Adipocyte (in vitro differentiated cells): ENCODE measurements around the gene COBLL1.

Source experiments
- DNase-seq: peaks from one replicate; pipeline ENCODE4 v3.0.0-alpha.2; 2015; ENCODE audit warnings: low read depth
- H3K27me3 ChIP-seq: replicated peaks from 2 replicates; pipeline ENCODE4 v1.7.0; 2013; ENCODE audit warnings: mild to moderate bottlenecking, low read length, moderate library complexity; ENCODE audit not compliant: control insufficient read depth, insufficient read depth
- H3K36me3 ChIP-seq: 2 replicates; pipeline ENCODE4 v1.7.0; 2013; ENCODE audit warnings: low read length, mild to moderate bottlenecking, moderate library complexity; ENCODE audit not compliant: control insufficient read depth, insufficient read depth, severe bottlenecking
- H3K4me1 ChIP-seq: 2 replicates; pipeline ENCODE4 v1.7.0; 2013; ENCODE audit warnings: mild to moderate bottlenecking, low read length, moderate library complexity; ENCODE audit not compliant: control insufficient read depth, insufficient read depth
- H3K4me3 ChIP-seq: 2 replicates; pipeline ENCODE4 v1.7.0; 2013; ENCODE audit warnings: mild to moderate bottlenecking, low read length, moderate library complexity
- H3K9ac ChIP-seq: 2 replicates; pipeline ENCODE4 v1.7.0; 2013; ENCODE audit warnings: mild to moderate bottlenecking, low read length, moderate library complexity
- H3K9me3 ChIP-seq: 2 replicates; pipeline ENCODE4 v1.7.0; 2013; ENCODE audit warnings: mild to moderate bottlenecking, low read length, moderate library complexity; ENCODE audit not compliant: control insufficient read depth

Gene COBLL1

DNA sequence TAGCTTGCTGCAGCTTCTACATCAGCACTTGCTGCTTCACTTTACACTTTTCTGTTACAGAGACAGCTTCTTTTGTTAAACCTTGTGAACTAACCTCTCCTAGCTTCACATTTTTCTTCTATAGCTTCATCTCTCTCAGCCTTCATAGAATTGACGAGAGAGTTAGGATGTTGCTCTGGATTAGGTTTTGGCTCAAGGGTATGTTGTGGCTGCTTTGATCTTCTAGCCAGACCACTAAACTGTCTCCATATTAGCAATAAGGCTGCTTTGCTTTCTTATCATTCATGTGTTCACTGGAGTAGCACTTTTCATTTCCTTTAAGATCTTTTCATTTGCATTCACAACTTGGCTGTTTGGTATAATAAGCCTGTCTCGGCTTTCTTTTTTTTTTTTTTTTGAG, 174.1 kb downstream of the COBLL1 start:
- no peaks in the 10 kb centered on the region for H3K27me3 ChIP-seq
- no peak for DNase-seq
- H3K9ac ChIP-seq: no peak overlapping the region
- no peaks in the 10 kb centered on the region for H3K9me3 ChIP-seq
- no peak overlapping the region for H3K4me3 ChIP-seq
- H3K4me1 ChIP-seq: peaks cover 25% of the 10 kb centered on the region
- H3K36me3 ChIP-seq: no peaks in the 10 kb centered on the region

DNA sequence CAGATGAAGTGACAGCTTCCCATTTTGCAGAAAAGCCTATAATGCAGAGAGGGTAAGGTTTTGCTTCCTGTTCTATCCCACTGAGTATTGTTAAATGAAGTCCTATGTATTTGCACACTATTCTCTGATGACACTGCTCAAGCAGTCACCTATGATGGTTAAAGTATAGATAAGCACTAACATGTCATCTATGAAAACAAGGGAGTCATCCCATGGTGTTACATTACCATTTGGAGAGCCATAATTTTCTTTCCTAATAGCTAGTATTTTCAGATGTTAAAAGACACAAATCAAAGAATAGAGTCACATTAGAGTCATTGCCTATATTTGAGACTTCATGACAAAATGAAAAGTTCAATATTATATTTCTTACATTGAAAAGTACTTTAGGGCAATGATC, 177.6 kb downstream of the COBLL1 start:
- DNase-seq: no peak
- Histone ChIP-seq H3K4me1 (peaks cover 27% of the 10 kb centered on the region), H3K4me3 (no peak overlapping the region), H3K27me3 (no peaks in the 10 kb centered on the region), H3K9ac (no peak overlapping the region), H3K9me3 (no peaks in the 10 kb centered on the region), H3K36me3 (no peaks in the 10 kb centered on the region)

DNA sequence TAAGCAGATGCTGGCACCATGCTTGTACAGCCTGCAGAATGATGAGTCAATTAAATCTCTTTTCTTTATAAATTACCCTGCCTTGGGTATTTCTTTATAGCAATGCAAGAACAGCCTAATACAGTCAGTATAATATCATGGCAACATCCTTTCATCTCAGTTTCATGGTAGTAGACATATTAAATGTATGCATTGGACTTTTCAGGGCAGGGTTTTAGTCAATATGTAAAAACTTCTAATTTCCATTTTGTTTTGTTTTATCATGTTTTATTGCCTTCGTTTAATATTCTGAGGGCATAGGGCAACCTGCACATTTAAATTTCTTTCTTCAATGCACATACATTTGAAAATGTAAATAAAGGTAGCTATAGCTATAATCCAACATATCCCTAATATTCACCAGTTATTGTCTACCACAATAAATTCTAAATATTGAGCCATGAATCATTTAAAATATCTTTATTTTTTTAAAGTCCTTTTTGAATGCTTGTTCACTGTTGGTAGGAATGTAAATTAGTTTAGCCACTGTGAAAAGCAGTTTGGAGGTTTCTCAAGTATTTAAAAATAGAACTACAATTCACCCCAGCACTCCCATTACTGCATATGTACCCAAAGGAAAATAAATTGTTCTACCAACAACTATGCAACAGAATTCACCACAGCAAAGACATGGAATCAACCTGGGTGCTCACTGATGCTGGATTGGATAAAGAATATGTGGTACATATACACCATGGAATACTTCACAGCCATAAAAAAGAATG, 178.6 kb downstream of the COBLL1 start:
- Histone ChIP-seq H3K9ac (no peak overlapping the region), H3K4me3 (no peak overlapping the region), H3K36me3 (no peaks in the 10 kb centered on the region), H3K4me1 (peaks cover 27% of the 10 kb centered on the region), H3K27me3 (no peaks in the 10 kb centered on the region), H3K9me3 (no peaks in the 10 kb centered on the region)
- no peak for DNase-seq

DNA sequence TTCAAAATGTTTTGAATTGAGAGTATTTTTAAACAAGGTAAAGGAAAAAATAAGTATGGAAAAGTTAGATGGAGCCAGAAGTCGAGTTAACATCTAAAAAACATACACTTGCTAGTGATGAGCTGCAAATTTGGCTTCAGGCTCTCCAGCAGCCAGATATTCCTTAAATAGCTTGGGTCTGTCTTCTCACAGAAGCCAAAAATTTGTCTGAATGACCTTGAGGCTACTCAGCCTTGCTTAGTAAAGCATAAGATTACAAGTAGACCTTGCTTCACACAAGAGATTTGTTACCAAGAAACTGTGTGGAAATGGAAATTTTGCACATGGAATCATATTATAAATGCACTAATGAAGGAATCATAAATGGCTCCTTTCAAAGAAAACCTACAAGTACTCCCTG, 179.6 kb downstream of the COBLL1 start:
- no peak overlapping the region for H3K9ac ChIP-seq
- H3K4me1 ChIP-seq: peaks cover 31% of the 10 kb centered on the region
- peak; percentile 54 for DNase-seq
- H3K9me3 ChIP-seq: no peaks in the 10 kb centered on the region
- no peak overlapping the region for H3K4me3 ChIP-seq
- H3K36me3 ChIP-seq: no peaks in the 10 kb centered on the region
- no peaks in the 10 kb centered on the region for H3K27me3 ChIP-seq

DNA sequence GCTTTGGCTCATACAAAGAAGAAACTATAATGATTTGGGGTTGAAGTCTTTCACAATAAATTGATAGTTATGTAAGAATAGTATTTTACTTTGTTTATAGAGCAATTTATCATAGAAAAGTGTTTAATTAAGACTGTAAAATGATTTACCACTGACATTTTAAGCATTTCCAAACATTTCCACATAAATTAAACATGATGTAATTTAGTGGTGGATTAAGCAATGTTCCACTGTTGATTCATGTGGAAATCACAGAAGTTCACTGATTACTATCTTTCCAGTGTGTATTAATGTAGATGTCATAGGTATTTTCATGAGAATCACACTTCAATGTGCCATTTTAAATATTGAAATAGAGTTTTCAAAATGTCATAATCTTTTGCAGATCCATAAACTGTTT, 180.3 kb downstream of the COBLL1 start:
- DNase-seq: peak; percentile 79
- Histone ChIP-seq H3K9ac (no peak overlapping the region), H3K27me3 (no peaks in the 10 kb centered on the region), H3K4me1 (peaks cover 31% of the 10 kb centered on the region), H3K36me3 (no peaks in the 10 kb centered on the region), H3K9me3 (no peaks in the 10 kb centered on the region), H3K4me3 (no peak overlapping the region)

DNA sequence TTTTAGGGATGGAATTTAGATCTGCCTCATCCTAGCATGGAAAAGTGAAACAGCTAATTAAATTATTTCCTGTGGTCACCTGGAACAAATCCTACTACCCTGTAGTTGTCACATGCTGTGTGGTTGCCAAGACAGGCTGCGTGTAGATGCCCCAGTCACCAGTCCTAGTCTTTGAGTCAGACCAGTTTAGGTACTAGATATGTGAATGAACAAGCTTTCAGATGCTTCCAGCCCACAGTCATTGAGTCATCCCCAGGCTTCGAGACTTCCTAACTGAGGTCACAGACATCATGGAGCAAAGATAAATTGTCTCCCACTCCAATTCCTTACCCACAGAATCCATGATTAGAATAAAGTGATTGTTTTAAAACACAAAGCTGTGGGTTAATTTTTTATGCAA, 184.5 kb downstream of the COBLL1 start:
- Histone ChIP-seq H3K36me3 (no peaks in the 10 kb centered on the region), H3K9me3 (peaks cover 4% of the 10 kb centered on the region), H3K9ac (no peak overlapping the region), H3K4me1 (peaks cover 34% of the 10 kb centered on the region), H3K27me3 (no peaks in the 10 kb centered on the region), H3K4me3 (no peak overlapping the region)
- DNase-seq: peak; percentile 42

DNA sequence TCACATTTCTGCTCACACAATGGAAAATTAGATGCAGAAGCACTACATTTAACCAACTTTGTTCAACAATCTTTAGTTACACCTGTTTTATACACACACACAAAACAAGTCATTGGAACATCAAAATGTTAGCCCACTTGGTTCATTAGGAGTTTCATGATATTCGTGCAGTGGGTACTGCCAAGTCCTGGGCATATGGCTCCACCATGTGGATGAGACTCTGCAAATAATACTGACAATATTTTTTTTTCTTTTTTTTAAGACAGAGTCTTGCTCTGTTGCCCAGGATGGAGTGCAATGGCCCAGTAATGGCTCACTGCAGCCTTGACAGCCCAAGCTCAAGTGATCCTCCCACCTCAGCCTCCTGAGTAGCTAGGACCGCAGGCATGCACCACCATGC, 185.9 kb downstream of the COBLL1 start:
- peak; percentile 24 for DNase-seq
- Histone ChIP-seq H3K27me3 (no peaks in the 10 kb centered on the region), H3K4me3 (no peak overlapping the region), H3K9me3 (peaks cover 15% of the 10 kb centered on the region), H3K36me3 (no peaks in the 10 kb centered on the region), H3K4me1 (peaks cover 20% of the 10 kb centered on the region), H3K9ac (no peak overlapping the region)

DNA sequence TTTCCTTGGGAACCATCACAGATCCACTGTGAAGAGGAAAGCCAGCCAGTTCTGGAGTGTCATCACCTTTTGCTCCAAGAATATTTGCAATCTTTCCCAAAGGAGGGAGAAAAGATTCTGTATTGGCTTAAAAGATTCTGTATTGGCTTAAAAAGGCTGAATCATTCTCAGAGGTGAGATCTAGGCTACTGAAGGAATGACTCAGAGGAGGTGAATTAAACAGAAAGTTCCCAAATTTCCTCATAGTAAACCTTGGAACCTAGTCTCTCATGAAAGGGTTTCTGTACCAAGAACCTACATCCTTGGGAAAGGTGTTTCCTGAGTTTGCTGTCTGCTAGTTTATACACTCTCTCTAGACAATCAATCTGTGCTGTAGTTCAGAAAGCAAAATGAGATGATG, 186.3 kb downstream of the COBLL1 start:
- Histone ChIP-seq H3K4me3 (no peak overlapping the region), H3K27me3 (no peaks in the 10 kb centered on the region)

DNA sequence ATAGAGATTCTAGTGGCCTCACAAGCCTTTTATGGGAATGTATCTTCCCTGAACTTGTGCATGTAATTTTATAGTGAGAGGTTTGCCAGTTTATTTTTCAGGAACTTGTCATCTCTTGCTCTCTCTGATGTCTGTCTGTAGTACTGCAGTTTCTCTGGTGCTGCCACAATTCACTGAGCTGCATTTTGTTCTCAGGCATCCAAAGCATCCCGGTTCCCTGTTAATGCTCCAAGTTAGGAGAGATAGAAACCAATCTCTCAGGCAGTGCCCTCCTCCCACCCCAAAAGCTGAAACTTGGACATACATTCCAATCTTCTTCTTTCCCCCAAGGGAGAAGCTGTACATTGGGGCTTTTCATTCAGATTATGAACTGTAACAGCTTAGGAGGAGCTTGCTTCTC, 190.3 kb downstream of the COBLL1 start:
- Histone ChIP-seq H3K4me1 (peaks cover 12% of the 10 kb centered on the region), H3K36me3 (no peaks in the 10 kb centered on the region), H3K9ac (no peak overlapping the region), H3K4me3 (no peak overlapping the region), H3K27me3 (no peaks in the 10 kb centered on the region), H3K9me3 (peaks cover 46% of the 10 kb centered on the region)
- DNase-seq: no peak

More for the DNA sequence above, 186.3 kb downstream of the COBLL1 start:
- Histone ChIP-seq H3K4me1 (peaks cover 16% of the 10 kb centered on the region), H3K36me3 (no peaks in the 10 kb centered on the region), H3K9ac (no peak overlapping the region), H3K9me3 (peaks cover 19% of the 10 kb centered on the region)
- DNase-seq: no peak

DNA sequence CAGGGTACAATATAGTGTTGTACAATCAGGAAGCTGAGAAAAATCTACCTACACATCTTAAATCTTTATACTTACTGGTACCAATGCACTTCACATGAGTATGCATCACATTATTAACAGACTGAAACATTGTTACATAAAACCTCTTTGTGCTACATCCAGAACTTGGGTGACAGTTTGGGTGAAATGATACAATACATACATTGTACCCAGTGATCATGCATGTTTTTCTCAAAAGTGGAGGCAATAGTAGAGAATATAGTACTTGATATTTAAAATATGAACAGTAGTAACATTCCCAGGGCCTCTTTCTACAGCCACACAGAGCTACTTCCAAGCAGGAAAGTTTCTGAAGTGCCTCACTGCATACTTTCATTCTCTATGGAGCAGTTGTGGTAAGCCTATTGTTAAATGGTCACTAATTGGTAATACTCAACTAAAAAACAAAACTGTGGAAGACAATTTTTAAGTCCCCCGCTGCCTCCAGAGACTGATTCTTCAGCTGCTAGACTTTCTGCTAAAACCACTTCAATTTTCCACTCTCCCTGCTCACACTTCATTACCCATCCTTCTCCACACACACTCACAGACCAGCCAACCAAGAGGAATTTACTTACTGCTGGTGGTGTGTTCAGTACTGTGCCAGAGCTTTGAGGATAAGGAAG, 197.5 kb downstream of the COBLL1 start:
- Histone ChIP-seq H3K4me1 (no peaks in the 10 kb centered on the region), H3K4me3 (no peak overlapping the region), H3K36me3 (no peaks in the 10 kb centered on the region), H3K27me3 (no peaks in the 10 kb centered on the region), H3K9ac (no peak overlapping the region), H3K9me3 (peaks cover 16% of the 10 kb centered on the region)
- DNase-seq: no peak

DNA sequence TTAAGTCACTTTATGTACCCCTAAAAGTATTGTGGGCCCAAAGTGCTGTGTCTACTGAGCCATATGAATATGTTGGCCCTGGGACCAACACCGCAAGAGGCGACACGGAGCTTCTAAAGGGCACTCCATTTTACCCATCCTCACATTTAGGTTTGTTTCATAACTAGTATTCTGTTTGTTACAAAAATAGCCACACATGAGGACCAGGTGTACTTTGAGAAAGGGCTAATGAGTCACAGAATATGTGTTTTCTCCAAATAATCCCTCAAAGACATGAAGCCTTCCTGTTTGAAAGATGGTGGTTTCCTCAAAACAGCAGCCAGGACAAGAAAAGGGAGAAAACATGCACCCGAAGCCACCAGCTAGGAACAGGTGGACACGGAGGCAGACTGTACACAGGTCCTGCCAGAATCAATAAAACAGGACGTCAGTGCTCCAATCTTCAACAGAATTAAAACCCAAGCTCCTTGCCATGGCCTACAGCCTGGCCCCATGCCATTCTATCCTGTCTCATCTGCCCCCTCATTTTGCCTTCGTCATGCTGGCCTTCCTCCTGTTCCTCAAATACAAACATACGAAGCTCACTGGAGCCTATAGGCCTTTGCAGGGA, 198.6 kb downstream of the COBLL1 start:
- no peak for DNase-seq
- H3K9me3 ChIP-seq: peaks cover 5% of the 10 kb centered on the region
- no peaks in the 10 kb centered on the region for H3K27me3 ChIP-seq
- no peak overlapping the region for H3K4me3 ChIP-seq
- no peaks in the 10 kb centered on the region for H3K36me3 ChIP-seq
- H3K4me1 ChIP-seq: no peaks in the 10 kb centered on the region
- no peak overlapping the region for H3K9ac ChIP-seq
